ENCODE results near the gene C1orf35.
A peak's percentile ranks its signal among the peaks of the same experiment; 100 is the strongest.

Gene C1orf35

GRCh38 chr1:228062085-228062791 is 40.9 kb downstream of the C1orf35 start:
- DNase-seq = no peak

GRCh38 chr1:228061411-228062084 is 41.6 kb downstream of the C1orf35 start:
- DNase-seq = no peak

GRCh38 chr1:228060458-228061190 is 42.5 kb downstream of the C1orf35 start:
- no peak for DNase-seq

GRCh38 chr1:228059634-228060457 is 43.3 kb downstream of the C1orf35 start:
- DNase-seq = peak; percentile 70

- DNase-seq = no peak
Observed at GRCh38 chr1:228058949-228059633, 44.0 kb downstream of the C1orf35 start.

GRCh38 chr1:228058172-228058948 is 44.8 kb downstream of the C1orf35 start:
- DNase-seq = no peak

Data from activated CD4-positive, CD25-positive, alpha-beta regulatory T cell treated with anti-CD3 and anti-CD28 coated beads, Interleukin-2, amount 50 U/mL, for 72 hours (primary cell).